IPS-18c (cell line): ENCODE results near the gene NSUN3.

Experiments used
- H3K4me3 ChIP-seq: 2 replicates; pipeline ENCODE4 v1.7.0; 2013; ENCODE audit warnings: low read depth, mild to moderate bottlenecking, low read length, moderate library complexity; ENCODE audit not compliant: insufficient read depth
- H3K9me3 ChIP-seq: one replicate; pipeline ENCODE4 v1.6.1; 2013; ENCODE audit warnings: mild to moderate bottlenecking, low read length, moderate library complexity; ENCODE audit not compliant: control insufficient read depth, insufficient read depth

The NSUN3 gene

GRCh38 chr3:94159062-94159828 lies 96.4 kb downstream of the NSUN3 start:
- Histone ChIP-seq H3K4me3 (no peak overlapping the region), H3K9me3 (no peaks in the 10 kb centered on the region)

DNA sequence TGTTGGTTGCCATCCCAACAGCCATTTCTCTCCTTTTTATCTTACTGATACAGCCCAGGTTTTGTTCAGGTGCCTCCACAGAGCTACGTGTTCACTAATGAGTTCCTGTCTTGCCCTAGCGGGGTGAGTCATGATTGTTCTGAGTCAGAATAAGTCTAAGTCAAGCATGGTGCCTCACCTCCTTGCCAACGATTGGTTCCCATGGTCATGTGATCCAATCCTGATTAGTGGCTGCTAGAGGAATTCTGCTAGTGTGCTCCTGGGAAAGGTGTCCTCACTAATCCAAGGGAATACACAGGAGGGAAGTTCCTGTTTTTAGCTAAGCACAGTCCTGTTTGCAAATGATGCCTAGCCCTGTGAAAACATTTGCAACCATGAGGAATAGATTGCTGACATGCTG lies 99.8 kb downstream of the NSUN3 start:
- H3K4me3 ChIP-seq: no peak overlapping the region
- no peaks in the 10 kb centered on the region for H3K9me3 ChIP-seq

- Histone ChIP-seq H3K4me3 (no peak overlapping the region), H3K9me3 (no peaks in the 10 kb centered on the region)
These were observed 104.5 kb downstream of the NSUN3 start for GRCh38 chr3:94167346-94167745.

DNA sequence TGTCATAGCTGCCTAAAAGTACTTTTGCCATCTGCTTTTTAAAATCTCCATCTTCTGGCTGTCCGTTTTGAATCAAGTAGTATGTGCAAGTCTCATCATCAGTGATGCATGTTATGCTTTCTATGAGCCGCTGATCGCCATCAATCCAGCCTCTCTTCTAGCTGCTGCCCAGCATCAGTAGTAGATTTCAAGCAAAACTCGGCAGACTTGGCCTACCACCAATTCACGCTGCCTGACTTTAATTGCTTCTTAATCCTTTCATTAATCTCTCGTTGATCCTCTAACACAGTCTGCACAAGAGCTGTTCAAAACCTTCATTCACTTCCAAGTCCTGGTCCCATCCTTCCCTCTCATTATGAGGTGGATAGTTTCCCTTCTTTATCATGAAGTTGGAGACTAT lies 104.9 kb downstream of the NSUN3 start:
- Histone ChIP-seq H3K9me3 (no peaks in the 10 kb centered on the region), H3K4me3 (no peak overlapping the region)

- no peaks in the 10 kb centered on the region for H3K9me3 ChIP-seq
- no peak overlapping the region for H3K4me3 ChIP-seq
These were observed 109.1 kb downstream of the NSUN3 start for GRCh38 chr3:94171954-94172353.

DNA sequence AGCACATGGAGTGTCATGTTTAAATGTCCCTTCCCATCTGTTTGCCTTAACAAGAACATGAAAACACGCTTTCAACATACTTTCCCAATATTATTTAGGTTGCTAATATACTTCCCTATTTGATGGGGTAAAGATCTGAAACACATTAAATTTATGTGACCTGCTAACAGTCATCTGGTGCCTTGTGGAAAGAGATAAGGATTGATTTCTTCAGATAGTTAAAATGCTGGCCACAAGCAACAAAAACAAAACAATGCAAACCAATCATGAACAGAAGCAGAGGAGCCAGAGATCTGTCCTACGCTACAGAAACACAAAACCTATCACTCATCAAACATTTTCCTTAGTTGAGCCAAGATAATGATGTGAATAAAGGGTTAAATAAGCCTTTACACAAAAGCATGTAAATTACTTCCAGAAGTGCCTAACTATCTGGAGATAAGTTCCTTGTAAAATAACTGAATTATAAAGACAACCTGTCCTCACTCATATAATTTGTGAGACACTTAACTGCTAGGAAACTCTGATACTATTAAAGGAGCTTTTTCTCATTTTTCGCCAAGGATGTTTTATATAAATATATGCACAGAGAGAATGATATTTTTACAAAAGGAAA lies 109.9 kb downstream of the NSUN3 start:
- H3K9me3 ChIP-seq: no peaks in the 10 kb centered on the region

GRCh38 chr3:94173673-94174434 lies 111.0 kb downstream of the NSUN3 start:
- Histone ChIP-seq H3K4me3 (no peak overlapping the region), H3K9me3 (no peaks in the 10 kb centered on the region)

More for the DNA sequence above, 109.9 kb downstream of the NSUN3 start:
- no peak overlapping the region for H3K4me3 ChIP-seq

GRCh38 chr3:94175677-94176076 lies 112.8 kb downstream of the NSUN3 start:
- H3K9me3 ChIP-seq: no peaks in the 10 kb centered on the region
- H3K4me3 ChIP-seq: no peak overlapping the region

- H3K4me3 ChIP-seq: no peak overlapping the region
- no peaks in the 10 kb centered on the region for H3K9me3 ChIP-seq
These were observed 114.3 kb downstream of the NSUN3 start for GRCh38 chr3:94176988-94177745.
